ENCODE data around the gene SLC16A6.

DNA sequence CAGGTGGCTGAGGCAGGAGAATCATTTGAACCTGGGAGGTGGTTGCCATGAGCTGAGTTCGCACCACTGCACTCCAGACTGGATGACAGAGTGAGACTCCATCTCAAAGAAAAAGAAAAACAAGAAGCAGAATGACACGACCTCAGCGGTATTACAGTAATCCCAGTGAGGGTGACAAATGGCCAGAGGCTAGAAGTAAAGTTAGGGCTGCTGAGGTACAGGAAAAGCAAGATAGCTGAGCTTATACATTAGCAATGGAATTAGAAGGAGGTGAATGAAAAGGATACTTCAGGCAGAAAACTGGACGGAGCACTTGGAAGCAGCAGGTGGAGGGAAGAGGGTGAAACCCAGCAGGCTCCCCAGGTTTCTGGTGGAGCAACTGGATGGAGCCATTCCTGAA lies 69.1 kb downstream of the SLC16A6 start:
- TF ChIP-seq, protein P1, sequence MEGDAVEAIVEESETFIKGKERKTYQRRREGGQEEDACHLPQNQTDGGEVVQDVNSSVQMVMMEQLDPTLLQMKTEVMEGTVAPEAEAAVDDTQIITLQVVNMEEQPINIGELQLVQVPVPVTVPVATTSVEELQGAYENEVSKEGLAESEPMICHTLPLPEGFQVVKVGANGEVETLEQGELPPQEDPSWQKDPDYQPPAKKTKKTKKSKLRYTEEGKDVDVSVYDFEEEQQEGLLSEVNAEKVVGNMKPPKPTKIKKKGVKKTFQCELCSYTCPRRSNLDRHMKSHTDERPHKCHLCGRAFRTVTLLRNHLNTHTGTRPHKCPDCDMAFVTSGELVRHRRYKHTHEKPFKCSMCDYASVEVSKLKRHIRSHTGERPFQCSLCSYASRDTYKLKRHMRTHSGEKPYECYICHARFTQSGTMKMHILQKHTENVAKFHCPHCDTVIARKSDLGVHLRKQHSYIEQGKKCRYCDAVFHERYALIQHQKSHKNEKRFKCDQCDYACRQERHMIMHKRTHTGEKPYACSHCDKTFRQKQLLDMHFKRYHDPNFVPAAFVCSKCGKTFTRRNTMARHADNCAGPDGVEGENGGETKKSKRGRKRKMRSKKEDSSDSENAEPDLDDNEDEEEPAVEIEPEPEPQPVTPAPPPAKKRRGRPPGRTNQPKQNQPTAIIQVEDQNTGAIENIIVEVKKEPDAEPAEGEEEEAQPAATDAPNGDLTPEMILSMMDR (IDR thresholded peaks at IDR 0.05), result no peak
- no peak for TF ChIP-seq POLR2A (IDR thresholded peaks at IDR 0.05)
